Measurements from ENCODE around the gene WRAP53. TPM values are rescaled to one million over a fixed set of nuclear protein-coding genes. Genes with fewer than 3 reads are reported as not detected.

Gene WRAP53
- total and polyA plus RNA-seq, 4 donors, result 9.6 to 17.3 (median 11.5) TPM

DNA sequence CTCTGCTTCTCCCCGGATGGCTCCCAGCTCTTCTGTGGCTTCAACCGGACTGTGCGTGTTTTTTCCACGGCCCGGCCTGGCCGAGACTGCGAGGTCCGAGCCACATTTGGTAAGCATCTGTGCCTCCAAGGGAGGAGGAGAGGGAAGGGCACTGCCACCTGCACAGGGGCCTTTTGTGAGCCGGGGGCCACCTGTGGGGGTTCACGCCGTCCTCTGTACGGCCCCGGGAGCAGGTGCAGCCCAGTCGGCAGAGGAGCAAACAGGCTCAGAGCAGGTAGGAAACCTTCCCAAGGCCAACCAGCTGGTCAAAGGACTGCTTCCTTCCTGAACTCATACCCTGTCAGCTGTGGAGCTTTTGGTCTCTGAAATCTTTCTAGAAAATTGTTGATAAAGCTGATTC lies 13.4 kb downstream of the WRAP53 start:
- ATAC-seq (ENCODE audit: insufficient read depth, low FRiP score), result no peak
- DNase-seq, result no peak
- H3K27me3 ChIP-seq (ENCODE audit: control insufficient read depth in 3 of 3, insufficient read depth in 3 of 3, low read length in 2 of 3), result no peaks in the 10 kb centered on the region
- H3K4me3 ChIP-seq, result no peak overlapping the region
- peaks cover 0 to 23% (median 6%) of the 10 kb centered on the region in 4 donors for H3K36me3 ChIP-seq (ENCODE audit: control insufficient read depth in 4 of 4, insufficient read depth in 4 of 4, low read length in 4 of 4)
- H3K9me3 ChIP-seq (ENCODE audit: control insufficient read depth in 4 of 4, insufficient read depth in 3 of 4, low read length in 3 of 4), result peaks cover 0 to 3% (median 0%) of the 10 kb centered on the region in 4 donors
- WGBS, 2 donors, result 96 to 97% methylated on average over 14 of the region's 14 CpGs
- H3K27ac ChIP-seq (ENCODE audit: low read depth in 1 of 2, low read length in 1 of 2), result no peak overlapping the region
- H3K9ac ChIP-seq (ENCODE audit: insufficient read depth in 1 of 2, low read length in 2 of 2), result no peak overlapping the region
- TF ChIP-seq, protein P1, sequence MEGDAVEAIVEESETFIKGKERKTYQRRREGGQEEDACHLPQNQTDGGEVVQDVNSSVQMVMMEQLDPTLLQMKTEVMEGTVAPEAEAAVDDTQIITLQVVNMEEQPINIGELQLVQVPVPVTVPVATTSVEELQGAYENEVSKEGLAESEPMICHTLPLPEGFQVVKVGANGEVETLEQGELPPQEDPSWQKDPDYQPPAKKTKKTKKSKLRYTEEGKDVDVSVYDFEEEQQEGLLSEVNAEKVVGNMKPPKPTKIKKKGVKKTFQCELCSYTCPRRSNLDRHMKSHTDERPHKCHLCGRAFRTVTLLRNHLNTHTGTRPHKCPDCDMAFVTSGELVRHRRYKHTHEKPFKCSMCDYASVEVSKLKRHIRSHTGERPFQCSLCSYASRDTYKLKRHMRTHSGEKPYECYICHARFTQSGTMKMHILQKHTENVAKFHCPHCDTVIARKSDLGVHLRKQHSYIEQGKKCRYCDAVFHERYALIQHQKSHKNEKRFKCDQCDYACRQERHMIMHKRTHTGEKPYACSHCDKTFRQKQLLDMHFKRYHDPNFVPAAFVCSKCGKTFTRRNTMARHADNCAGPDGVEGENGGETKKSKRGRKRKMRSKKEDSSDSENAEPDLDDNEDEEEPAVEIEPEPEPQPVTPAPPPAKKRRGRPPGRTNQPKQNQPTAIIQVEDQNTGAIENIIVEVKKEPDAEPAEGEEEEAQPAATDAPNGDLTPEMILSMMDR (IDR thresholded peaks at IDR 0.05; ENCODE audit: control extremely low read depth, extremely low read depth), result no peak
- peaks cover 0 to 21% (median 3%) of the 10 kb centered on the region in 5 donors for H3K4me1 ChIP-seq (ENCODE audit: control insufficient read depth in 5 of 5, insufficient read depth in 5 of 5, low read length in 5 of 5)

DNA sequence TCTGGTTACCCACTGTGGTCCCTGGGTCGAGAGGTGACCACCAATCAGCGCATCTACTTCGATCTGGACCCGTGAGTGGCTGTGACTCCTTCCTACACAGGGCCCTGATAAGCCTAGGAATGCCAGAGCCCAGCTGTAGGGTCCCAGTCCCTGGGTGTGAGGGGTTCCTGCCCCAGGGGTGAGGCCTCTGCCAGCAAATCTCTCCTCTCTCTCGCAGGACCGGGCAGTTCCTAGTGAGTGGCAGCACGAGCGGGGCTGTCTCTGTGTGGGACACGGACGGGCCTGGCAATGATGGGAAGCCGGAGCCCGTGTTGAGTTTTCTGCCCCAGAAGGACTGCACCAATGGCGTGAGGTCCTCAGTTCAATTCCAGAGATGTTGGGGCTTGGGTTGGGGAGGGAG lies 14.5 kb downstream of the WRAP53 start:
- Histone ChIP-seq H3K9me3 (ENCODE audit: control insufficient read depth in 4 of 4, insufficient read depth in 3 of 4, low read length in 3 of 4) (peaks cover 0 to 3% (median 0%) of the 10 kb centered on the region in 4 donors), H3K4me3 (no peak overlapping the region), H3K4me1 (ENCODE audit: control insufficient read depth in 5 of 5, insufficient read depth in 5 of 5, low read length in 5 of 5) (peaks cover 0 to 22% (median 3%) of the 10 kb centered on the region in 5 donors), H3K27me3 (ENCODE audit: control insufficient read depth in 3 of 3, insufficient read depth in 3 of 3, low read length in 2 of 3) (no peaks in the 10 kb centered on the region), H3K9ac (ENCODE audit: insufficient read depth in 1 of 2, low read length in 2 of 2) (no peak overlapping the region), H3K36me3 (ENCODE audit: control insufficient read depth in 4 of 4, insufficient read depth in 4 of 4, low read length in 4 of 4) (peaks cover 0 to 23% (median 6%) of the 10 kb centered on the region in 4 donors), H3K27ac (ENCODE audit: low read depth in 1 of 2, low read length in 1 of 2) (no peak overlapping the region)
- no peak for DNase-seq
- TF ChIP-seq, protein P1 (IDR thresholded peaks at IDR 0.05; ENCODE audit: control extremely low read depth, extremely low read depth), result no peak
- ATAC-seq (ENCODE audit: insufficient read depth, low FRiP score), result no peak
- 93 to 97% methylated on average over 13 of the region's 13 CpGs for WGBS, 2 donors

DNA sequence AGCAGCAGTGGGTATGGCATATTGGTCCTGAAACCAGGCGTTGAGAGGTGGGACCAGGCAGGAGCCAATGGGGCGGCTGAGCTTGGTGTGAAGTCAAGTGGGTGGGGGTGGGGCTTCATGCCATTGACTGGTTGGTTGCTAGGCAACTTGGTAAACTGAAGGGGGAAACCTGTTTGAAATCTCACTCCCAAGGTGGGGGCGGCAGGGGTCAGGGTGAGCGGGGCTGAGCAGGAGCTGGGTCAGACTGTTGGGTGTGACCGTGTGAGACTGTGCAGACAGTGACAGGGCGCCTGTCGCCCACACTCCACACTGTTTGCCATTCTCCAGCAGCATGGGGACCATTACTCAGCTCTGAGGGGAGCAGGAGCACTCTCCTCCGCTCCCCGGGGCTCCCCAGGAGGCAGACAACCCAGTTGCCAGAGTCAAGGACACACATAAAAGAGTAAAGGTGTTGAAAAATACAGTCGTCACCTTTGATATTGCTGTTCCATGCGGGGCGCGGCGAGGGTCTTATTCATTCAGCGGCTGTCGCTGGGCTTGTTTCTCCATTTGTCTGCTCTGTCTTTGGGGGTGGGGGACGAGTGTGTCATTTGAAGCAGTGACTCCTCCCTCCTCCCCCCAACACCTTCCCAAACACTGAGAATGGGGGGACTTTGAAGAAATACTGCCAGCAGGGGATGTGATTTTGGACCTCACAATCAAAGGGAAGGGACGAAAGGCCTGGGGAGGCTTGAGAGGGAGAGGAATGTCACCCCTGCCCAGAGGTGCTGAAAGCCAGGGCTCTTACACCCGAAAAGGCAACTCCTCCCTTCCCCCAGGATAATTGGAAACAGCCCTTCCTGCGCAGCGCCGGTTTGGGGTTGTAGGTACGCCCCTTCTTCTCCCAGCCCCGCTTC lies 15.6 kb downstream of the WRAP53 start:
- Histone ChIP-seq H3K9ac (ENCODE audit: insufficient read depth in 1 of 2, low read length in 2 of 2) (no peak overlapping the region), H3K9me3 (ENCODE audit: control insufficient read depth in 4 of 4, insufficient read depth in 3 of 4, low read length in 3 of 4) (peaks cover 0 to 3% (median 0%) of the 10 kb centered on the region in 4 donors), H3K4me3 (no peak overlapping the region), H3K27me3 (ENCODE audit: control insufficient read depth in 3 of 3, insufficient read depth in 3 of 3, low read length in 2 of 3) (no peaks in the 10 kb centered on the region), H3K4me1 (ENCODE audit: control insufficient read depth in 5 of 5, insufficient read depth in 5 of 5, low read length in 5 of 5) (peaks cover 0 to 22% (median 3%) of the 10 kb centered on the region in 5 donors), H3K36me3 (ENCODE audit: control insufficient read depth in 4 of 4, insufficient read depth in 4 of 4, low read length in 4 of 4) (peaks cover 0 to 23% (median 6%) of the 10 kb centered on the region in 4 donors), H3K27ac (ENCODE audit: low read depth in 1 of 2, low read length in 1 of 2) (no peak overlapping the region)
- TF ChIP-seq, protein P1 (IDR thresholded peaks at IDR 0.05; ENCODE audit: control extremely low read depth, extremely low read depth), result no peak
- ATAC-seq (ENCODE audit: insufficient read depth, low FRiP score) (no peak), DNase-seq (peak; percentile 81 to 86 (median 83))
- WGBS, 2 donors, result 50 to 54% methylated on average over 24 of the region's 24 CpGs

Data from lung (tissue), 12 donors.